Activated naive CD4-positive, alpha-beta T cell treated with anti-CD3 and anti-CD28 coated beads, Interleukin-2, amount 50 U/mL, for 72 hours (primary cell): Measurements from ENCODE around the gene RUFY1. TPM values are rescaled to one million over a fixed set of nuclear protein-coding genes. Genes with fewer than 3 reads are reported as not detected.
"Not testable (repeated sequence)": the region's sequence is repeated elsewhere in the genome, so short reads cannot be mapped to it uniquely, and the experiment has no call there.

Source experiments
- ATAC-seq, 2 donors: fragments of 150-1000 bp; cut with Tn5 transposase; 2 replicates each; pipeline ENCODE4 v1.10.0; 2021; ENCODE audit warnings: mild to moderate bottlenecking in 2 of 2, moderate library complexity in 2 of 2
- DNase-seq, 2 donors: peaks; one replicate each; pipeline ENCODE4 v3.0.0; 2021 to 2022; ENCODE audit warnings: low spot score in 2 of 2
- H3K27ac Mint-ChIP-seq, 2 donors: one replicate each; pipeline ENCODE4 v1.8.0; 2022; ENCODE audit warnings: mild to moderate bottlenecking in 2 of 2, mixed read lengths in 2 of 2
- H3K36me3 Mint-ChIP-seq, 2 donors: one replicate each; pipeline ENCODE4 v1.8.0; 2022; ENCODE audit warnings: mixed read lengths in 2 of 2
- H3K9me3 Mint-ChIP-seq, 2 donors: one replicate each; pipeline ENCODE4 v1.8.0; 2022; ENCODE audit warnings: mixed read lengths in 2 of 2
- total RNA-seq, 2 donors: library from RNA; stranded (reverse); gene quantifications; one replicate each; pipeline ENCODE4 v1.2.3, GENCODE V29; 2022

Gene RUFY1
- total RNA-seq, result 10 to 100 TPM; 30.7 to 60.9 TPM

- peak; percentile 86 to 93 for DNase-seq
- peak; percentile 77 to 85 for ATAC-seq
- Mint-ChIP-seq H3K36me3 (peaks cover 10 to 11% of the 10 kb centered on the region in 2 donors), H3K27ac (peak within 1 kb of the TSS; percentile 97 to 99), H3K9me3 (no peaks in the 10 kb centered on the region)
These were observed at the start of gene RUFY1 for GRCh38 chr5:179550511-179551342. TSS of gene RUFY1 (plus strand) at chr5:179550554. CDS start at chr5:179550570, 16 bp downstream.

- H3K36me3 Mint-ChIP-seq, H3K9me3 Mint-ChIP-seq, ATAC-seq, H3K27ac Mint-ChIP-seq, DNase-seq: not testable (repeated sequence)
These were observed 48.4 kb upstream of the RUFY1 start for GRCh38 chr5:179501997-179502396.

DNA sequence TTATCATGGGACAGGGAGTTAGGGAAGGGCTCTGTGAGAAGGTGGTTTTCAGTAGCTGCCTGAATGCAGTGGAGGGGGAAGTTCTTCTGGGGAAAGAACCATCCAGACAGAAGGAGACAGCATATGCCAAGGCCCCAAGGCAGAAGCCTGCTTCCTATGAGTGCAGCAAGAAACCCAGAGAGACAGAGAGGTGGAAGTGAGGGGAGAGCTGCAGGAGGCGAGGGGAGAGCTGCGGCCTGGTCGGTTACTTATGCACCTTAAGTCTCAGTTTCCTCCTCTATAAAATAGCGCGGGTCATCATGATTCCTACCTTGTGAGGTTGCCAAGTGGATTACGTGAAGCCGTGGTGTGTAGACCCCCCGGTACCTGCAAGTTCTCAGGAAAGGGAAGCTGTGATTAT lies 47.9 kb upstream of the RUFY1 start:
- DNase-seq, H3K27ac Mint-ChIP-seq, ATAC-seq, H3K36me3 Mint-ChIP-seq, H3K9me3 Mint-ChIP-seq: not testable (repeated sequence)

DNA sequence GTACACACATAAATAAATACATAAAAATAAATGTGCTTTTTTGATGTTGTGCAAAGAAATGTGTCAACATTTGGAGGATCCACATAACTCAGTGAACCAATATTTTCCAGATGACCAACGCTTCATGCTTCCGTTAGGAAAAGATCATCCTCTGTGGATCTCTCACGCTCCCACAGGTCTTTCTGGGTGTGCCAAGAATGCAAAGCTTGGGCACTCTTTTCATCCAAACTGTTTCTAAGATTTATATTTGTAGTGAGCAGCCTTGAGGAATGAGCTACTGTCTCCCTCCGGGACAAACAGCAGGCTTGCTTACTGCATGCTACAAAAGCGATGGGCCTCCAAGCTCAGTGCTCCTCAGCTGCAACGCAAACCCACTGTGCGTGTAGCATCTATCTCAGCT lies 46.2 kb upstream of the RUFY1 start:
- DNase-seq, result no peak
- Mint-ChIP-seq H3K36me3 (no peaks in the 10 kb centered on the region), H3K9me3 (no peaks in the 10 kb centered on the region), H3K27ac (no peak overlapping the region)
- no peak for ATAC-seq

- Mint-ChIP-seq H3K36me3 (no peaks in the 10 kb centered on the region), H3K9me3 (no peaks in the 10 kb centered on the region), H3K27ac (no peak overlapping the region)
- ATAC-seq (no peak), DNase-seq (no peak)
These were observed 45.6 kb upstream of the RUFY1 start for GRCh38 chr5:179504600-179505396.

DNA sequence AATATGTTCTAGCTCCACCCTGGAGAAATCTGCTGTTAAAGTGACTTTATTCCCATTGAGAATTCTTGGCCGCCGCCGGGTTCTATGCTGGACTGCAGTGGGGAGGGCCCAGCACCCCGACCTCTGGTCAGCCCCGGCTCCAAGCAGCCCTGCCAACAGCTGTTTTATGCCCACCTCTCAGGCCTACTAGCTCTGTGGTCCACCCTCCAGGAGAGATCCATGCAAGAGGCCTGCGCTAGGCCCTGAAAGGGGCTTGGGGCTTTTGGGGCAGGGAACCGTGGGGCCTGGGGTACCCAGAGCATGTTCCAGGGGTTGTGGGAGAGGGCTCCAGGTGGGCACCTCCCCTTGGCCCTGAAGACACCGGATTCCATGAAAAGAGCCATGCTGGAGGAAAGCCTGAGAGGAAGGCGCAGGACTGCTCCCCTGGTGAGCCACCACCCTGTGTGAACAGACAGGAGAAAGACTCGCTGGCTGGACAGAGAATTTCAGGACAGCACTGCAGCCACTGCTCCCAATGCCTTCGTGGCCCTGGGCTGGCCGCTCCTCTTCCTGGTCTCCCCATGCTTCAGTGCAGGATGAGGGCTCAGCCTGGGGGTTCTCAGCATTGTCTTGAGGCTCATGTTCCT lies 44.6 kb upstream of the RUFY1 start:
- Mint-ChIP-seq H3K9me3 (no peaks in the 10 kb centered on the region), H3K27ac (no peak overlapping the region), H3K36me3 (no peaks in the 10 kb centered on the region)
- DNase-seq, result no peak
- ATAC-seq, result no peak

DNA sequence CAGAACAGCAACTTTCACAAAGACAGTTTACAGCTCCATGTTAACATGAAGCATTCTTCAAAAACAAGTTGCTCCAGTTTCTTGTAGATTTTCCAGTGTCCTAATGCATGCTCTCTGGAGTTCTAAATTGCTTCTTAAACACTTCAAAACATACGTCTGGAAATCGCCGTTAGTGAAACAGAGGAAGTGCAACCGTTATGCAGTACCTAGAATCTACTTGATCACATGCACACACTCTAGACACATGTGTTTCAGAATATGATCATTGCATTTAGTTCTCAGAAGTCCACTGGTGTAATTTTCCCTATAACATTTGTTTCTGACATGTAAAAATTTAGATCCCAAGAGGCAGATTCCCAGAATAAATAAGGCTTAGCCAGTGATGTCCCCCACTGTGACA lies 41.1 kb upstream of the RUFY1 start:
- Mint-ChIP-seq H3K36me3 (no peaks in the 10 kb centered on the region), H3K27ac (no peak overlapping the region), H3K9me3 (no peaks in the 10 kb centered on the region)
- ATAC-seq (no peak), DNase-seq (no peak)

GRCh38 chr5:179509845-179510244 lies 40.5 kb upstream of the RUFY1 start:
- DNase-seq, result no peak
- Mint-ChIP-seq H3K27ac (no peak overlapping the region), H3K36me3 (no peaks in the 10 kb centered on the region), H3K9me3 (no peaks in the 10 kb centered on the region)
- no peak for ATAC-seq

- Mint-ChIP-seq H3K27ac (no peak overlapping the region), H3K9me3 (no peaks in the 10 kb centered on the region), H3K36me3 (no peaks in the 10 kb centered on the region)
- no peak for ATAC-seq
- no peak for DNase-seq
These were observed 37.8 kb upstream of the RUFY1 start for GRCh38 chr5:179512452-179513000.

DNA sequence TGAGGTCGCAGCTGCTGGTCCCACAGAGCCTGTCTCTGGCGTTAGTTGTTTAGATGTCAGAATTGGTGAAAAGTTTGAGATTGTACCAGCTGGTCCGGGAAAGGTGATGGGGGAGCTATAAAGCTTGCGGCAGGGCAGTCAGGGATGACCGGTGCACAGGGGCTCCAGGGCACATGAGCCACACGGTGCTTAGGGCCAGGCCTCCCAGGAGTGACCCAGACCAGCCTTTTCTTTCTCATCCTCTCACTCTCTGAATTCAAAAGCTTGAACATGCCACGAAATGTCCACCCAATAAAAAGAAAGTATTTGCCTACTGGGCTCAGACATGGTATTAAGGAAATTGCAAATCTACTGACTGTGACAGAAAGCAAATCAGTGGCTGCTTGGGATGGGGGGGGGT lies 34.9 kb upstream of the RUFY1 start:
- DNase-seq, H3K9me3 Mint-ChIP-seq, H3K27ac Mint-ChIP-seq, H3K36me3 Mint-ChIP-seq, ATAC-seq: not testable (repeated sequence)

DNA sequence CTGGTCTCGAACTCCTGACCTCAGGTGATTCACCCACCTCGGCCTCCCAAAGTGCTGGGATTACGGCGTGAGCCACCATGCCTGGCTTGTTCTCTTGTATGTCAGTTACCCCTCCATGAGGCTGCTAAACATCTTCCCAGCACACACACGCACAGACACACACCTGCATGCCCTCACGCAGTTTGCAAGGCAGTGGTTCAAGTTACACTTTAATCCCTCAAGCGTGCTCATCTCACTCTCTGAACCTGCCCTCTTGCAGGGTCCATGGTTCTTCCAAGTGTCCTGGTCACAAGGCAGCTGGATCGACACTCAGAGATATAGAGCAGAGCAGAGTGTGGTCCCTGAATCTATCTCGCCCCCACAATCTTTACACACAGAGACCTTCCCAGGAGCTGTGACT lies 34.1 kb upstream of the RUFY1 start:
- Mint-ChIP-seq H3K36me3 (no peaks in the 10 kb centered on the region), H3K9me3 (no peaks in the 10 kb centered on the region), H3K27ac (no peak overlapping the region)
- DNase-seq, result no peak
- ATAC-seq, result no peak

DNA sequence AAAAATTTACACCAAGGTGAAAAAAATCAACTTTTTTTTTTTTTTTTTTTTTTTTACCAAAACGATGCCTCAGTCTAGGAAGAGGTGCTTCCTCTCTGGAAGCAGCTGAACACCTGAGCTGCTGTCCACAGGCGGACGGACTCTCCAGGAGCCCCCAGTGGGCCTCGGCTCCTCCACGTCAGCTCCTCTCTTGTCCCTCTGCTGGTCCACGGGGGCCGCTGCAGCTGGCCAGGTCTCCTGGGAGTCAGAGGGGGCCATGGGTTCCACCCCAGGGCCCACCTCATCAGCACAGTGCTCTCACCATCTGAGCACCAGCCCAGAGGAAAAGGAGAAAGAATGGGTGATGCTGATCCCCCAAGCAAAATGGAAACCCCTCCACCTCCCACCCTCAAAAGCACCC lies 32.6 kb upstream of the RUFY1 start:
- not testable (repeated sequence) for ATAC-seq, H3K36me3 Mint-ChIP-seq, H3K9me3 Mint-ChIP-seq, H3K27ac Mint-ChIP-seq, DNase-seq

DNA sequence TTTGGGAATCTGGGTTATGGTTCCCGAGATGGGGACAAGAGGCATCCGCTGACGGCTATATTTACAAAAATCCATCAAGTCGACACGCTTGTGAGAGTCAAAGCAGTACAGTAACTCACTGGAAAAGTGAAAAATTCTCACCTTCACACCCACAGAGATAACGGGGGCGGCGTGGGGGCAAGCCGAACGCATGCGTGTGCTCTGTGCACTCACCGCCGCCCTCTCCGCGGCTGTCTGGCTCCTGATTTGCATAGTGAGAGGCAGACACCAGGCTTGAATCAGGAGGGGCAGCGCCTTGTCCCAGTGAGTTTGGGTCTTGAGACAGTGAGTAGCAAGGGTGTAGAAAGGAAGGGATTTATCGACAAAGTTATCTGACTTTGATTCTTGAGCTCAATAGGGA lies 32.0 kb upstream of the RUFY1 start:
- H3K27ac Mint-ChIP-seq, H3K36me3 Mint-ChIP-seq, ATAC-seq, H3K9me3 Mint-ChIP-seq, DNase-seq: not testable (repeated sequence)

DNA sequence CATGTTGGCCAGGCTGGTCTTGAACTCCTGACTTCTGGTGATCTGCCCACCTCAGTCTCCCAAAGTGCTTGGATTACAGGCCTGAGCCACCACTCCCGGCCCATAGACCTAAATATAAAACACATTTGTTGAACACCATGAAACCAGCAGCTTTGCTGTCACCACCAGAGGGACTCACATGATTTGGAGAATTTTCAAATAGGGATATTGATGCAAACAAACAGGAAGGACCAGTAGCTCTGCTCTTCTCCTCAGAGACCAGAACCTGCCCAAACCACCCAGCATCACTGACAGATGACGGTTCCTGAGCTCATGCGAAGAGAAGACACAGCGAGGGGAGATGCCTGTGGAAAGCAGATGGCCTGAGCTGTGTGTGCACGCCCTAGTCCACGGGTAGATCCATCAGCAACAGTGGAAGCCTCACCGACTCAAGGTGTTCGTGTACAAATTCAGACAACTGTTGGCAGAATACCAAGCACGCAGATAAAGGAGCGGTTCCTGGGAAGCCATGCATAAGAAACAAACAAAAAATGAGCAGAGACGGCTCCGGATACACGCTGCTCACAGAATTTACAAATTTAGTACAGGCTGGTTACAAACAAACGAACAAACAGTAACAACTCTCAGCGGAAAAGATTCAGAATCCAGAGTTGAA lies 30.8 kb upstream of the RUFY1 start:
- not testable (repeated sequence) for H3K36me3 Mint-ChIP-seq, H3K27ac Mint-ChIP-seq, ATAC-seq, H3K9me3 Mint-ChIP-seq, DNase-seq

DNA sequence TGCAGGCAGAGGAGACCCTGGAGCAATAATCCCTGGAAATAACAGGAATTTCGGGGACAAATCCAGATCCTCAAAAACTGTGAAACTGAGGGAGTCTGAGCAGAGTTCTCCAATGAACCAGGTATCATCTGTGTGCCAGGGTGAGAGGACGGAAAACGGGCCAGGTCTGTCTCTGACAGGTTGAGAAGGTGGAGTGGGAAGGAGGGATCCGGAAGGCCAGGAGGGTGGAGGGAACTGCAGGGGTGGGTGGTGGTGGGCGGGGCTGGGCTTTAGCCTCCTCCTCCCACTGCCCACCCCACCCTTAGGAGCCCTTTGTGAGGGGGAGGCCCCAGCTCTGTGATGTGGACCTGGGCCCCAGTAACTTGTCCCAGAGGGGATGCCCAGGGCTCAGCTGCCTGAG lies 28.2 kb upstream of the RUFY1 start:
- not testable (repeated sequence) for DNase-seq, H3K9me3 Mint-ChIP-seq, H3K36me3 Mint-ChIP-seq, ATAC-seq
- H3K27ac Mint-ChIP-seq, result peak overlapping the region in 1 of 2 donors; percentile 53

DNA sequence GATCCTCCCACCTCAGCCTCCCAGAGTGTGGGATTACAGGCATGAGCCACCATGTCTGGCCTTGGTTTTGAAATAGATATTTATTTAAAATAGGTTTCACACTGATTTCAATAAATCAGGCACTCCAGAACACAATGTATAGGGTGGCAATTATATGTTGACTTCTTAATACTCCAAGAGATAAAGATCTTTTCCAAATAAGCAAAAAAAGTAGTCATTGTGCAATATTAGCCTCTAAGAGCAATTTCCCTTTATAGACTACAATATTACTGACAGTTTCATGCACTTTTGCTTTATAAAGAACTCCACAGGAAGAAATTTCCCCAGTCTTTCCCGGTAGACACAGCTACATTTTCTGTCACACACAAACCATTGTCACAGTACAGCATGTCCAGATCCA lies 23.4 kb upstream of the RUFY1 start:
- ATAC-seq (no peak), DNase-seq (no peak)
- no peaks in the 10 kb centered on the region for H3K9me3 Mint-ChIP-seq
- H3K36me3 Mint-ChIP-seq, result no peaks in the 10 kb centered on the region
- no peak overlapping the region for H3K27ac Mint-ChIP-seq
